B cell (primary cell): ENCODE data around the gene ITFG2. TPM values are rescaled to one million over a fixed set of nuclear protein-coding genes. Genes with fewer than 3 reads are reported as not detected.
A peak's percentile ranks its signal among the peaks of the same experiment; 100 is the strongest.

Source experiments
- ATAC-seq: fragments of 200-7000 bp; cut with Tn5 transposase; one replicate; pipeline ENCODE4 v1.10.0; 2021; ENCODE audit warnings: low read depth, mild to moderate bottlenecking, moderate number of reproducible peaks, moderate library complexity
- CTCF ChIA-PET: fragments of 350-600 bp; sonication (Branson Sonifier 250); formaldehyde crosslinking; loops from one replicate; lab custom pipeline; 2021; ENCODE audit warnings: antibody characterized with exemption, inconsistent platforms; lab: Charles Lee
- POLR2A ChIA-PET: fragments of 350-600 bp; sonication (Branson Sonifier 250); formaldehyde crosslinking; loops from one replicate; lab custom pipeline; 2021; ENCODE audit warnings: antibody characterized with exemption; lab: Charles Lee
- DNase-seq: peaks from one replicate; pipeline ENCODE4 v3.0.0; 2013
- H2AFZ ChIP-seq: 2 replicates; pipeline ENCODE4 v1.6.1; 2012; ENCODE audit warnings: mild to moderate bottlenecking, low read depth, low read length; ENCODE audit not compliant: insufficient read depth, poor library complexity, severe bottlenecking
- H3K27ac ChIP-seq, 2 donors: 1 replicate in 1 of 2; 2 replicates in 1 of 2; pipeline ENCODE4 v1.5.1; 2012 to 2013; ENCODE audit warnings: low read length in 2 of 2, mild to moderate bottlenecking in 2 of 2, moderate library complexity in 1 of 2
- H3K27me3 ChIP-seq, 4 experiments: fragments of 200-600 bp in 1 of 4; sonication (generic) in 1 of 4; replicated peaks in 1 of 4; 1 replicate in 2 of 4; 2 replicates in 2 of 4; pipeline versions ENCODE4 v1.6.1 to v1.7.0; 2013 to 2016; ENCODE audit warnings: low read length in 3 of 4, mild to moderate bottlenecking in 2 of 4, mixed read lengths in 1 of 4, moderate library complexity in 1 of 4; ENCODE audit not compliant: insufficient read depth in 4 of 4, control insufficient read depth in 3 of 4; ENCODE audit errors: control extremely low read depth in 1 of 4
- H3K36me3 ChIP-seq, 2 experiments: replicated peaks in 1 of 2; 1 replicate in 1 of 2; 2 replicates in 1 of 2; pipeline versions ENCODE4 v1.6.1 to v1.7.1; 2013; ENCODE audit warnings: low read length in 1 of 2; ENCODE audit not compliant: insufficient read depth in 2 of 2, control insufficient read depth in 1 of 2; ENCODE audit errors: control extremely low read depth in 1 of 2, extremely low read depth in 1 of 2
- H3K4me1 ChIP-seq, 2 donors: fragments of 200-600 bp in 1 of 2; sonication (generic) in 1 of 2; 1 replicate in 1 of 2; 2 replicates in 1 of 2; pipeline versions ENCODE4 v1.5.1 to v1.6.1; 2013 to 2017; ENCODE audit warnings: low read length in 2 of 2; ENCODE audit not compliant: control insufficient read depth in 2 of 2, insufficient read depth in 2 of 2
- H3K4me2 ChIP-seq: replicated peaks from 2 replicates; pipeline ENCODE3; 2012; ENCODE audit warnings: mild to moderate bottlenecking, low read depth, low read length; ENCODE audit not compliant: poor library complexity, severe bottlenecking
- H3K4me3 ChIP-seq, 5 experiments: fragments of 200-600 bp in 1 of 5; sonication (generic) in 1 of 5; 1 replicate in 3 of 5; 2 replicates in 2 of 5; pipeline versions ENCODE4 v1.5.1 to v1.7.0; 2011 to 2016; ENCODE audit warnings: low read length in 4 of 5, mild to moderate bottlenecking in 4 of 5, low read depth in 2 of 5, control low read depth in 1 of 5, moderate library complexity in 1 of 5; ENCODE audit not compliant: insufficient read depth in 1 of 5; ENCODE audit errors: control extremely low read depth in 1 of 5, extremely low read depth in 1 of 5
- H3K79me2 ChIP-seq: fragments of 200-600 bp; sonication (generic); one replicate; pipeline ENCODE4 v1.6.0; 2016; ENCODE audit warnings: low read length; ENCODE audit not compliant: control insufficient read depth, insufficient read depth
- H3K9ac ChIP-seq: fragments of 200-600 bp; sonication (generic); 2 replicates; pipeline ENCODE4 v1.6.1; 2017; ENCODE audit warnings: mild to moderate bottlenecking, low read length, moderate library complexity
- H3K9me3 ChIP-seq, 3 donors: one replicate each; pipeline versions ENCODE4 v1.6.1 to v1.7.1; 2013; ENCODE audit warnings: low read length in 2 of 3; ENCODE audit not compliant: control insufficient read depth in 2 of 3, insufficient read depth in 1 of 3; ENCODE audit errors: control extremely low read depth in 1 of 3
- H4K20me1 ChIP-seq: 2 replicates; pipeline ENCODE4 v1.6.0; 2012; ENCODE audit warnings: mild to moderate bottlenecking, low read length; ENCODE audit not compliant: insufficient read depth, control insufficient read depth, poor library complexity, severe bottlenecking
- H3K27ac Mint-ChIP-seq: one replicate; pipeline ENCODE4 v1.8.0; 2021; ENCODE audit warnings: mixed read lengths
- H3K27me3 Mint-ChIP-seq: one replicate; pipeline ENCODE4 v1.8.0; 2021; ENCODE audit warnings: mixed read lengths
- H3K4me1 Mint-ChIP-seq: one replicate; pipeline ENCODE4 v1.8.0; 2021; ENCODE audit warnings: mixed read lengths
- H3K4me3 Mint-ChIP-seq: one replicate; pipeline ENCODE4 v1.8.0; 2021; ENCODE audit warnings: mixed read lengths
- H3K9me3 Mint-ChIP-seq: one replicate; pipeline ENCODE4 v1.8.0; 2022; ENCODE audit warnings: mixed read lengths; ENCODE audit not compliant: insufficient read depth
- EZH2 ChIP-seq: IDR thresholded peaks from 2 replicates; pipeline ENCODE4 v1.6.1; 2012; ENCODE audit warnings: borderline replicate concordance, low read depth, mild to moderate bottlenecking, moderate library complexity, low read length; ENCODE audit not compliant: insufficient read depth, poor library complexity, severe bottlenecking
- WGBS: methylation state at CpG from one replicate; pipeline ENCODE4 v1.1.5; 2013; ENCODE audit warnings: missing lambda C conversion rate; ENCODE audit not compliant: insufficient coverage; 5-methylcytosine and 5-hydroxymethylcytosine counted together
- intact Hi-C: fragments of 100-400 bp; cut with micrococcal nuclease; formaldehyde crosslinking; loops from one replicate; pipeline ENCODE4 v1.10.0; 2022
- polyA plus RNA-seq: library from polyadenylated mRNA; depleted of rRNA; stranded (reverse); fragments of >200 nt; gene quantifications from 2 replicates; pipeline ENCODE4 v1.2.3, GENCODE V29; 2012
- total RNA-seq, 2 donors: library from RNA; stranded (reverse); fragments of 120-200 nt in 1 of 2; gene quantifications; 1 replicate in 1 of 2; 2 replicates in 1 of 2; pipeline versions ENCODE4 v1.2.3 to v1.2.4, GENCODE V29; 2013 to 2022
- TF ChIP-seq, protein P1 (sequence below): fragments of 200-600 bp; IDR thresholded peaks from one replicate; pipeline ENCODE4 v1.8.0; 2022; ENCODE audit warnings: antibody characterized with exemption, mild to moderate bottlenecking

ITFG2 gene
- total and polyA plus RNA-seq, 2 donors (not counting 1 experiment from before 2014, with no cell fraction given): 88.2 to 137 TPM

DNA sequence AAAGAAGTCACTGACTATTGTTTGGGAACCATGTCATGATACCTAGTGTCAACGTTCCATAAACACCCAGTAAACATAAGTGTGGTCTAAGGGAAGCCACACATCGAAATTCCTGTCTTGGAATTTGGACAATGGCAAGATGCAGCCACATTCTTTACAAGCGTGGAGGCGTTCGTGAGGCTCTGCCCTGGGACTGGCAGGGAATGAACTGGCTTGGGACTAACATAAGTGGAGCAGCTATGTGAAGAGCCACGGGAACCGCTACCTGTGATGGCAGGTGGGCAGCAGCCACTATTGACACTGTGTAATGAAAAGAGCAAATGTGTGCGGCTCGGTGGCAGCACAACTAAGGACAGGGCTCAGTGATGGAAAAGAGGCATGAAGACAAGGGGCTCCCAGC is 32.3 kb downstream of the ITFG2 start:
- Mint-ChIP-seq H3K9me3 (no peaks in the 10 kb centered on the region), H3K27me3 (no peaks in the 10 kb centered on the region), H3K4me1 (no peaks in the 10 kb centered on the region), H3K27ac (peak overlapping the region; percentile 22), H3K4me3 (no peak overlapping the region)
- ChIA-PET CTCF (interaction anchor here (1.3 to 2.1 kb wide), 5 partner anchors 10 to 431 kb away, joined by 3 to 8 read pairs (median 5); no protein-coding TSS in a partner anchor), POLR2A (no interaction called here)
- Histone ChIP-seq H3K4me2 (no peak overlapping the region), H3K36me3 (peaks cover 0 to 23% of the 10 kb centered on the region in 2 experiments), H2AFZ (no peak overlapping the region), H3K4me1 (no peaks in the 10 kb centered on the region), H3K9me3 (no peaks in the 10 kb centered on the region), H3K79me2 (no peaks in the 10 kb centered on the region), H3K27ac (no peak overlapping the region), H3K4me3 (no peak overlapping the region), H3K9ac (no peak overlapping the region), H3K27me3 (no peaks in the 10 kb centered on the region), H4K20me1 (no peaks in the 10 kb centered on the region)
- ATAC-seq: no peak
- intact Hi-C loops: no loop called here
- WGBS: 94% methylated on average over 7 of the region's 9 CpGs
- DNase-seq: no peak
- TF ChIP-seq, protein P1, sequence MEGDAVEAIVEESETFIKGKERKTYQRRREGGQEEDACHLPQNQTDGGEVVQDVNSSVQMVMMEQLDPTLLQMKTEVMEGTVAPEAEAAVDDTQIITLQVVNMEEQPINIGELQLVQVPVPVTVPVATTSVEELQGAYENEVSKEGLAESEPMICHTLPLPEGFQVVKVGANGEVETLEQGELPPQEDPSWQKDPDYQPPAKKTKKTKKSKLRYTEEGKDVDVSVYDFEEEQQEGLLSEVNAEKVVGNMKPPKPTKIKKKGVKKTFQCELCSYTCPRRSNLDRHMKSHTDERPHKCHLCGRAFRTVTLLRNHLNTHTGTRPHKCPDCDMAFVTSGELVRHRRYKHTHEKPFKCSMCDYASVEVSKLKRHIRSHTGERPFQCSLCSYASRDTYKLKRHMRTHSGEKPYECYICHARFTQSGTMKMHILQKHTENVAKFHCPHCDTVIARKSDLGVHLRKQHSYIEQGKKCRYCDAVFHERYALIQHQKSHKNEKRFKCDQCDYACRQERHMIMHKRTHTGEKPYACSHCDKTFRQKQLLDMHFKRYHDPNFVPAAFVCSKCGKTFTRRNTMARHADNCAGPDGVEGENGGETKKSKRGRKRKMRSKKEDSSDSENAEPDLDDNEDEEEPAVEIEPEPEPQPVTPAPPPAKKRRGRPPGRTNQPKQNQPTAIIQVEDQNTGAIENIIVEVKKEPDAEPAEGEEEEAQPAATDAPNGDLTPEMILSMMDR: no peak
- no peak for TF ChIP-seq EZH2

DNA sequence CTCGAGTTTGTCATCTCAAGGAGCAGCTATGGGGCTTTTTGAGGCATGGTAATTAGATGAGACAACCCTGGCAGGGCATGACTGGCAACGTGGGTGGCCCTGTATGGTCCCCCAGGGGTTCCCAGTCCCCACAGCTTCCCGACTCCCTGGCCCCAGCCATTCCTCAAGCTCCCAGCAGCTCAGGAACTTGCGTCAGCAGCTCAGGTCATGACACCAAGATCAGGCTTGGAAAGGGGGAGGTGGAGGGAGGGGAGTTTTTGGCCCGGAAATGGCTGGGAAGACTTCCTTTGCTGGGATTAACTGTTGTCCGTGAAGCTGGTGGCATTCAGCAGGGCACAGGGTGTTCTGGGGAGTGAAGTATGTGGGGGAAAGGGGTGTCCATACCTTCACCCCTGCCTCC is 32.8 kb downstream of the ITFG2 start:
- Histone ChIP-seq H4K20me1 (no peaks in the 10 kb centered on the region), H3K4me1 (no peaks in the 10 kb centered on the region), H3K27ac (no peak overlapping the region), H3K4me3 (no peak overlapping the region), H3K36me3 (peaks cover 0 to 23% of the 10 kb centered on the region in 2 experiments), H3K79me2 (no peaks in the 10 kb centered on the region), H2AFZ (no peak overlapping the region), H3K4me2 (no peak overlapping the region), H3K9me3 (no peaks in the 10 kb centered on the region), H3K27me3 (no peaks in the 10 kb centered on the region), H3K9ac (no peak overlapping the region)
- TF ChIP-seq, protein P1: no peak
- no peak for TF ChIP-seq EZH2
- Mint-ChIP-seq H3K27ac (no peak overlapping the region), H3K4me1 (no peaks in the 10 kb centered on the region), H3K27me3 (no peaks in the 10 kb centered on the region), H3K9me3 (no peaks in the 10 kb centered on the region), H3K4me3 (no peak overlapping the region)
- ChIA-PET CTCF (interaction anchor here (1.0 to 2.1 kb wide), 8 partner anchors 9 to 430 kb away, joined by 3 to 8 read pairs (median 4); no protein-coding TSS in a partner anchor), POLR2A (no interaction called here)
- 90% methylated on average over 2 of the region's 6 CpGs for WGBS
- intact Hi-C loops: no loop called here
- DNase-seq (no peak), ATAC-seq (no peak)
